ENCODE results near the gene PER2.

The PER2 gene

GRCh38 chr2:238295144-238296112 is 7.0 kb upstream of the PER2 start:
- no peaks in the 10 kb centered on the region; the same call in 1 of the 2 replicates for H3F3A ChIP-seq (ENCODE audit: control insufficient read depth, insufficient read depth)
- H3K4me3 ChIP-seq (ENCODE audit: low read length): no peak overlapping the region
- H3K27ac ChIP-seq (ENCODE audit: low read depth, low read length): no peak overlapping the region
- TF ChIP-seq, protein P1, sequence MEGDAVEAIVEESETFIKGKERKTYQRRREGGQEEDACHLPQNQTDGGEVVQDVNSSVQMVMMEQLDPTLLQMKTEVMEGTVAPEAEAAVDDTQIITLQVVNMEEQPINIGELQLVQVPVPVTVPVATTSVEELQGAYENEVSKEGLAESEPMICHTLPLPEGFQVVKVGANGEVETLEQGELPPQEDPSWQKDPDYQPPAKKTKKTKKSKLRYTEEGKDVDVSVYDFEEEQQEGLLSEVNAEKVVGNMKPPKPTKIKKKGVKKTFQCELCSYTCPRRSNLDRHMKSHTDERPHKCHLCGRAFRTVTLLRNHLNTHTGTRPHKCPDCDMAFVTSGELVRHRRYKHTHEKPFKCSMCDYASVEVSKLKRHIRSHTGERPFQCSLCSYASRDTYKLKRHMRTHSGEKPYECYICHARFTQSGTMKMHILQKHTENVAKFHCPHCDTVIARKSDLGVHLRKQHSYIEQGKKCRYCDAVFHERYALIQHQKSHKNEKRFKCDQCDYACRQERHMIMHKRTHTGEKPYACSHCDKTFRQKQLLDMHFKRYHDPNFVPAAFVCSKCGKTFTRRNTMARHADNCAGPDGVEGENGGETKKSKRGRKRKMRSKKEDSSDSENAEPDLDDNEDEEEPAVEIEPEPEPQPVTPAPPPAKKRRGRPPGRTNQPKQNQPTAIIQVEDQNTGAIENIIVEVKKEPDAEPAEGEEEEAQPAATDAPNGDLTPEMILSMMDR (IDR thresholded peaks at IDR 0.05; ENCODE audit: low read depth, low read length, poor library complexity, severe bottlenecking): no peak
- TF ChIP-seq EZH2phosphoT487 (IDR thresholded peaks at IDR 0.05; ENCODE audit: borderline replicate concordance, low read length): no peak
- H3K9me2 ChIP-seq (replicated peaks; ENCODE audit: control insufficient read depth, low read length): no peaks in the 10 kb centered on the region
- H3K9me3 ChIP-seq (ENCODE audit: control insufficient read depth, insufficient read depth, low read length): no peaks in the 10 kb centered on the region
- H4K20me1 ChIP-seq (ENCODE audit: control insufficient read depth, insufficient read depth, low read depth, low read length): no peaks in the 10 kb centered on the region
- no peaks in the 10 kb centered on the region for H3K79me2 ChIP-seq (ENCODE audit: control insufficient read depth, low read length)
- no peak overlapping the region for H3K4me2 ChIP-seq (ENCODE audit: low read length)
- no peaks in the 10 kb centered on the region for H3K4me1 ChIP-seq (ENCODE audit: control insufficient read depth, low read length)
- H3K36me3 ChIP-seq (ENCODE audit: control insufficient read depth, low read length): no peaks in the 10 kb centered on the region
- no peaks in the 10 kb centered on the region; the same call in 1 of the 2 replicates for H3K27me3 ChIP-seq (ENCODE audit: control insufficient read depth, low read length)

GRCh38 chr2:238294393-238295143 is 6.2 kb upstream of the PER2 start:
- no peak overlapping the region for H3K4me2 ChIP-seq (ENCODE audit: low read length)
- no peaks in the 10 kb centered on the region; the same call in 1 of the 2 replicates for H3K27me3 ChIP-seq (ENCODE audit: control insufficient read depth, low read length)
- no peaks in the 10 kb centered on the region for H3K36me3 ChIP-seq (ENCODE audit: control insufficient read depth, low read length)
- no peak for TF ChIP-seq EZH2phosphoT487 (IDR thresholded peaks at IDR 0.05; ENCODE audit: borderline replicate concordance, low read length)
- TF ChIP-seq, protein P1 (IDR thresholded peaks at IDR 0.05; ENCODE audit: low read depth, low read length, poor library complexity, severe bottlenecking): no peak
- no peaks in the 10 kb centered on the region for H3K9me3 ChIP-seq (ENCODE audit: control insufficient read depth, insufficient read depth, low read length)
- no peaks in the 10 kb centered on the region for H3K79me2 ChIP-seq (ENCODE audit: control insufficient read depth, low read length)
- H3K4me1 ChIP-seq (ENCODE audit: control insufficient read depth, low read length): peaks cover 7% of the 10 kb centered on the region
- H3F3A ChIP-seq (ENCODE audit: control insufficient read depth, insufficient read depth): no peaks in the 10 kb centered on the region; the same call in 1 of the 2 replicates
- H3K27ac ChIP-seq (ENCODE audit: low read depth, low read length): no peak overlapping the region
- no peaks in the 10 kb centered on the region for H4K20me1 ChIP-seq (ENCODE audit: control insufficient read depth, insufficient read depth, low read depth, low read length)
- H3K4me3 ChIP-seq (ENCODE audit: low read length): no peak overlapping the region
- H3K9me2 ChIP-seq (replicated peaks; ENCODE audit: control insufficient read depth, low read length): no peaks in the 10 kb centered on the region

- Histone ChIP-seq H3K4me1 (ENCODE audit: control insufficient read depth, low read length) (peaks cover 12% of the 10 kb centered on the region), H3K36me3 (ENCODE audit: control insufficient read depth, low read length) (no peaks in the 10 kb centered on the region), H3K4me3 (ENCODE audit: low read length) (no peak overlapping the region), H3F3A (ENCODE audit: control insufficient read depth, insufficient read depth) (no peaks in the 10 kb centered on the region; the same call in 1 of the 2 replicates), H3K4me2 (ENCODE audit: low read length) (no peak overlapping the region), H3K9me2 (replicated peaks; ENCODE audit: control insufficient read depth, low read length) (no peaks in the 10 kb centered on the region), H3K79me2 (ENCODE audit: control insufficient read depth, low read length) (no peaks in the 10 kb centered on the region), H4K20me1 (ENCODE audit: control insufficient read depth, insufficient read depth, low read depth, low read length) (no peaks in the 10 kb centered on the region), H3K27me3 (ENCODE audit: control insufficient read depth, low read length) (no peaks in the 10 kb centered on the region; the same call in 1 of the 2 replicates), H3K9me3 (ENCODE audit: control insufficient read depth, insufficient read depth, low read length) (no peaks in the 10 kb centered on the region), H3K27ac (ENCODE audit: low read depth, low read length) (no peak overlapping the region)
- TF ChIP-seq, protein P1 (IDR thresholded peaks at IDR 0.05; ENCODE audit: low read depth, low read length, poor library complexity, severe bottlenecking): no peak
Measured at GRCh38 chr2:238294046-238294392, 5.6 kb upstream of the PER2 start.
